Thyroid gland (tissue), 4 donors: ENCODE results near the gene IL4R.

ENCODE experiments used
- CTCF ChIP-seq, 6 experiments: fragments of 200-600 bp in 3 of 6; fragments of 450-650 bp in 3 of 6; sonication (generic) in 3 of 6; IDR thresholded peaks; one replicate each; pipeline ENCODE4 v1.5.1; 2016 to 2019; ENCODE audit warnings: antibody characterized with exemption in 6 of 6, mild to moderate bottlenecking in 2 of 6, inconsistent platforms in 1 of 6, moderate library complexity in 1 of 6
- POLR2A ChIP-seq, 2 donors: fragments of 450-650 bp; IDR thresholded peaks; one replicate each; pipeline ENCODE4 v1.6.1; 2017; ENCODE audit warnings: antibody characterized with exemption in 2 of 2, mild to moderate bottlenecking in 2 of 2, moderate library complexity in 1 of 2

- no peak for TF ChIP-seq CTCF (IDR thresholded peaks at IDR 0.05)
- TF ChIP-seq POLR2A (IDR thresholded peaks at IDR 0.05), result no peak
Measured at GRCh38 chr16:27269300-27270150, 44.2 kb upstream of the IL4R start.
